Measurements from ENCODE around the gene FCRL6.

The FCRL6 gene

DNA sequence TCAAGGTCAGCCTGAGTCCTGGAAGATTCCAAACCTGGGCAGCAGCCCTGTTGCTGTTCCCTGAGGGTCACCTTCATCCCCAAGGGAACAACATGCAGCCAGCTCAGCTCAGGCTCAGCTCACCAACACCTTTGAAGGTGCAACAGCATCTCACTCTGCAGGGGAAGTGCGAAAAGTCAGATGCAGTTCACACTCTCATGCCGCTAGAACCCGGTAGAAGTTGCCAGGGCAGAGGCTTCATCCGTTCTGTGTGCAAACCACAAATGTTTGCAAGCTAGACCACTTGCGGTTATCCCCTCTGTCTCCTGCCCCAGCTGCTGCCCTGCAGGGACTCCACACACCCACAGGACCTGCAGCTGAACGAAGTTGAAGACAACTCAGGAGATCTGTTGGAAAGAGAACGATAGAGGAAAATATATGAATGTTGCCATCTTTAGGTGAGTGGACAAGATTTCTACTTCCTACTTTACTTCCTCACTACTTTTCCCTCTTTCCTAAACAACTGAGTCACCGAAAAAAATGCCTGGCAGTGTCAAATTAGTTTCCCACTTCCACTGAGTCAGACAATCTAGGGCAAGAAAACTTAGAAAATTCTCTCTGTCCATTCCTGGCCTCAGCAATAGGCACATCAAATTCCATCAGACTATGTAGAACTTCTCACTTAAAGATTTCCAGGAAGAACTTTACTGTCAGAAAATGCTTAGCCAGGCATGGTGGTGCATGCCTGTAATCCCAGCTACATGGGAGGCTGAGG, 1.8 kb upstream of the FCRL6 start:
- DNase-seq = no peak

DNA sequence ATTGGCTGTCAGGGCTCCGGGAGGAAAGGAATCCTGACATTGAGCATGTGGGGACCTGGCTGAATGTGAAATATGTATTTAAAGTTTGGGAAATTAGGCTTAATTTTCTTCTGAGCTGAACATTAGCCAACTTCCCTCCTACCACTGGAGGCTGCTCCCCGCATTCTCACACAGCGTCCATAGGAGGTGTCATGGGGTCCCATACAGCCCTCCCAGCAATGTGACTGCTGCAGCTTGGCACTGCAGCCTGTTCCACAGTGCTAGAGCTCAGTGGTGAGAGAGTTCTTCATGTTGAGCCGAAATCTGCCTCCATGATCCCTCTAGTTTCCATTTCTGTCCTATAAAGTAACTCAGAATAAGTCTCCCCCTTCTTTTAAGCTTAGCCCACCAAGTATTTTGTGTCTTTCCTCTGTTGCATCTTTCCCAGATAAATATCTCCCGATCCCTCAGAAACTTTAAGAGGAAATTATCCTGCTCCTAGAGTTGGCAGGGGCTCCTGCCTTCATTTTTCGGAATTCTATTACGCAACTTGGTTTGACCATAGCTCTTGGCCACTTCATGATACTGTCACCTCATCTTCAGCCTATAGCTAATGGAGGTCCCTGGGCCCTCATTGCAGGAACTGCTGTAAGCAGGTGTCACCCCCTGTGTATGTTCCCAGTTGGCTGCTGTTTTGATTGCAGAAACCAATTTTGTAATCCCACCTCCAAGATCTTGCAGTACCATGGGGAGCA, 2.0 kb downstream of the FCRL6 start:
- DNase-seq = no peak

DNA sequence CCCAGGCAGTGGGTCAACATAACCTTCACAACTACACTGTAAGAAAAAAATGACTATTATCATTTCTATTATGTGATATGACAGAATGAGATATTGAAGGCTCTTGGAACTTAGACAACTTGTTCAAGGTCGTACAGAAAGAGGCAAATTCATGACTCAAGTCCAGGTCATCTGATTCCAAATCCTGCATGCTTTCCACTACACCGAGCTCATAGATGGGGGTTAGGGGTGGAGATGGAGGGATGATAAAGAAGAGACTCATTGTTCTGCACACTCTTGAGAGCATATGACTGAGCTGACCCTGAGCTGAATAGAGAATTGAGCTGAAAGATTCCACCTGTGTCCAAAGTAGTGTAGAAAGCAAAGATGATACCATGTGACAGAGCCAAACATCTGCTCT, 2.8 kb downstream of the FCRL6 start:
- no peak for DNase-seq

DNA sequence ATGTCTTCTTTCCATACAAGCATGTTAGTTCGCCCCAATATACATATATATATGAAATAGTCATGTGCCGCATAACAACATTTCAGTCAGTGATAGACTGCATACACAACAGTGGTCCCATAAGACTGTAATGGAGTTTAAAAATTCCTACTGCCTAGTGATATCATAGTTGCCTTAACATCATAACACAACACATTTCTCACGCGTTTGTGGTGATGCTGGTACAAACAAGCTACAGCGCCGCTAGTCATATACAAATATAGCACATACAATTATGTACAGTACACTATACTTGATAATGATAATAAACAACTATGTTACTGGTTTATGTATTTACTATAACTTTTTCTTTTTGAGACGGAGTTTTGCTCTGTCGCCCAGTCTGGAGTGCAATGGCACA, 13.8 kb downstream of the FCRL6 start:
- DNase-seq = no peak

DNA sequence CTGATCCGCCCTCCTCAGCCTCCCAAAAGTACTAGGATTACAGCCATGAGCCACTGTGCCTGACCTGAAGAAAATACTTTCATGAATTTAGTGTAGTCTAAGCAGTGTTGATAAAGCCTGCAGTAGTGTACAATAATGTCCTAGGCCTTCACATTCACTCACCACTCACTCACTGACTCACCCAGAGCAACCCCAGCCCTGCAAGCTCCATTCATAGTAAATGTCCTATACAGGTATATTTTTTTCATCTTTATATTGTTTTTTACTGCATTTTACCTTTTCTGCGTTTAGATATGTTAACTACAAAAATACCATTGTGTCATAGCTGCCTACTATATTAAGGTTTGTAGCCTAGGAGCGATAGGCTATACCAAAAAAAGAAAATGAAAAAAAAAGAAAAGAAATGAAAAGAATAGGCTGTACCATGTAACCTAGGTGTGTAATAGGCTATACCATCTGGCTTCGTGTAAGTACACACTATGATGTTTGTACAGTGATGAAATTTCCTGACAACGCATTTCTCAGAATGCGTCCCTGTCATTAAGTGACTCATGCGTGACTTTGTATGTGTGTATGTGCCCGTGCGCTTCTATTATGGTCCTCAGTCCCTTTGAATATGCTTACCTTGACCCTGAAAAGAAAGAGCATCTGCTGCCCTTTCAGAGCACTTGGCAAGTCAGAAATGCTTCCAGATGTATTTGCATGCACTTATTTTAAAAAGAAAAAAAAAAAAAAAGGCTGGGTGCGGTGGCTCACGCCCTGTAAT, 15.3 kb downstream of the FCRL6 start:
- no peak for DNase-seq

DNA sequence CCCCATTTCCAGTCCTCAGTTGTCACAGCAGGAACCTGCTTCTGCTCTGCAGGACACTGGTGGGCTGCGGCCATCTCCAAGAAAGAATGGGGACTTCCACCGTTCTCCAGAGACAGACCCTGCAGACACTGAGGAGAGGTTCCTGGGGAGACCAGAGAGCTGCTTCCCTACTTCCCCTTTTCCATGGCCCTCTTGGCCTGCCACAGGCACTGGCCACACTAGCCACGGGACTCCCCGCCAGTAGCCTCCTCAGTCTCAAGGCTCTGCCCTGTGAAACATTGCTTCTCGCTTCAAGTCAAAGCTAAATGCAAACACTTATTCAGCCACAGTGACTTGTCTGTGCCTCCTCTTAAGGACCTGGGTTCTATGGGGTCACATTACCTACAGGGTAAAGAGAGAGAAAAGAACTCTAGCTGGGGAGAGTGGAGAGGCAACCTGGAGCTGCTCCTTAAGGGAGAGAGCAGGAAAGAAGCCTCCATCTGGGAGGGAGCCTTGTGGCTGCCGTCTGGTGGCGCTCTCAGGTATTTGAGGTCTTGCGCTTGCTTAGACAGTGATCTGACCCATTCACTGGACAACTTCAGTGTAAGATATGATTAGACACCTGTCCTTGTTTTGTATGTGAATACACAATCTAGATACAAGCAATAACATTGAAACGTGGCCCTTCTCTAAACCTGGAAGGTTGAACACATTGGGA, 19.2 kb downstream of the FCRL6 start:
- no peak for DNase-seq

DNA sequence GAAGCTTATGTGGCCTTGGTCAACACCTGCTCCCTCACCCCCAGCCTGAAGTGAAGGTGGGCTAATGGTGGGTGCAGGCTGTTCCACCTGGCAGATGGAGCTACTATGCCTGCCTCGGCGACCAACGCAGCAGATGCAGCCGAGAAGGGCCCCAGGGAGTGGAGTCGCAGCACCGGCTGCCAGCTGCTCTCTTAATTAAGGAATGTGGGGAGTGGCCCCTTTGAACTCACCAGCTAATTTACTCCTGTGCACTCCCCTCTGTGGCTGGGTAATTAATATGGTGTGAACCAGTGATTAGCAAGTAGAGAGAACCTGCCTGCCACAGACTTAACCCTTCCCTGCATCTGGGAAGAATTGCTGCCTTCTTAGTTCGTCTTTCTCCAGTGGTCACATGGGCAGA, 21.2 kb downstream of the FCRL6 start:
- no peak for DNase-seq

DNA sequence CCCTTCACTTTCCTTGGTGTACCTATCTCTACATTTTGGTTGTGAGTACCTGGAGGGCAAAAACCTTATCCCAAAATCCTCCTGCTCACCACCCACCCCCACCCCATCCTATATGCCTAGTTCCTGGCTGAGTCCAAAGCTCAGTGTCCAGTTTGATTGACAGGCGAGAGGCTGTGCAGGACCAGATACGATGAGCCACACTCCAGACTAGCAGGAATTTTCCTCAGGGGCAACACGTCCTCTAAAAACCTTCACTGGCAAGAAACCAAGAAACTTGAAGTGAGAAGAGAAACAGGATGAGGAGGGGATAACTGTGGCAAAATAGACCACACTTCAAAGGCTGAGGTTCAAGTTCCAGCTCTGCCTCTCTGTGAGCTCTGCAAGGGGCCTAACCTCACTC, 23.4 kb downstream of the FCRL6 start:
- DNase-seq = no peak

DNA sequence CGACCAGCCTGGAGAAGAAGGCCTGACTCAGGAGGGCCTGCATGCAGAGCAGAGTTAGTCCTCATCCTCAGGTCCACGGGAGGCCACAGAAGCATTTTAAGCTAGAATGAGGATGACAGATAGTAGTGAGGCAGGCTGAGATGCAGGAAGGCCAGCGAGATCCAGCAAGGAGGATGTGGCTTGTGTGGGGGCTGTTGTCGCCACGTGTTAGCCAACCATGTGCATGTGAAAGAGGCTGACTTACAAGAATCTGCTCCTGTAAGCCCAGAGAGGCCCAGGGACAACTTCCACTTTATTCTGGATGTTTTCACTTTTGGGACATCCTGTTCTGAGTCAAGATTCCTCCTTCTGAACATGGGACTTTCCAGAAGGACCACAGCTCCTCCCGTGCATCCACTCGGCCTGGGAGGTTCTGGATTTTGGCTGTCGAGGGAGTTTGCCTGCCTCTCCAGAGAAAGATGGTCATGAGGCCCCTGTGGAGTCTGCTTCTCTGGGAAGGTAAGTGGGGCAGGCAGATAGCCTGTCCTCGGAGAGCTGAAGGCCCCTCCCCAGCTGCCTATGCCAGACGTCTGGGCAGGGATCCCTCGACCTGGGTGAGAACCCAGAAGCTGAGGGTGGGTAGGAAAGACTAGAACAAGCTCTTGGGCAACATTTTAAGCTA, 24.4 kb downstream of the FCRL6 start, which contains the start of gene SLAMF8:
Gene SLAMF8 (plus strand): TSS at position 433 of the 661 bp plus-strand sequence. CDS start 26 bp downstream, at position 459.
- DNase-seq = no peak

DNA sequence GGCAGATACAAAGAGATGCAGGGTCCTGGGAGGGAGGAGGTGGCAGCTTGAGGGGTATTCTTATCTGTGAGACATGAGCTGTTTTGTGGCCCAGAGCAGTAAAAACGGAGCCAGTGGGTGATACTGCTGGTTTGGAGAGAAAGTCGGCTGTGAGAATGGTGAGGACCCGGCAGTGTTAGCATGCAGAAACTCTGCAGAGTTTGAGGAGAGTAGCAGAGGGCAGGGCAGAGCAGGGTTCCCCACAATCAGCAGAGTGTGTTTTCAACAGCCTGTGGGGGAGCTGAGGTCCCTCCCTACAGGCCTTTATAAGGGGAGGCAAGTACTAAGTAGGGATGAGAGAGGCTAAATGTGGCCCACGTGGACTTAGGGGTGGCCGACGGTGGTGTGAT, 24.9 kb downstream of the FCRL6 start:
- no peak for DNase-seq

DNA sequence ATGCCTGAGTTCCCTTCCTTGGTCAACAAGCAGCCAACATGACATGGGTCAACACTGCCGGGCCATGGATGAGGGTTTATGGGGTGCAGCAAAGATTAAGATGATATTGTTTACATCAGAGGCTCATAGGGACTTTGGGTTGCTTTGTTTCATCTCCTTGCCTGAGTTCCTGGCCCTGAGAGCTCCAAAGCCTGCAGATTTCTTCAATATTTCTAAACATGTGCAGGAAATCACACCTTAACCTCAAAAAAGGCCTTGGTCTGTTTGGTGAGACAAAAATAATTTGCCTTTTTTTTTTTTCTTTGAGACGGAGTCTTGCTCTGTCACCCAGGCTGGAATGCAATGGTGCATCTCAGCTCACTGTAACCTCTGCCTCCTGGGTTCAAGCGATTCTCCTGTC, 25.4 kb downstream of the FCRL6 start:
- DNase-seq = no peak

DNA sequence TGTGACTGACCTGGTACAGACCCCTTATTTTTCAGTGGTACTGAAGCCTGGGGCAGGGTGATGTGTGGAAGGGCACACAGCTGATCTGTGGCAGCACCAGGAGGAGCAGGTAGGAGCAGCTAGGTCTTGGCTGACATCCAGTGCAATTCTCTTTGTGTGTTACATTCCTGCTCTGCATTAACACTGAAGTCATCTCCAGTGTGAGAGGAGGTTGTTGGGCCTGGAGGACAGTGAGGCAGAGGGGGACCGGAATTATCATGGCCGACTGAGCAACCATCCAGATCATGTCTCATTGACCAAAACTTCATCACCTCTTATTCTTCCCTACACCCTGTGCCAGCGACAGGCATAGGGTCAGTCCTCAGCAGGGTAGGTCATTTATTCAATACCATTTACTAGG, 26.0 kb downstream of the FCRL6 start:
- DNase-seq = no peak

DNA sequence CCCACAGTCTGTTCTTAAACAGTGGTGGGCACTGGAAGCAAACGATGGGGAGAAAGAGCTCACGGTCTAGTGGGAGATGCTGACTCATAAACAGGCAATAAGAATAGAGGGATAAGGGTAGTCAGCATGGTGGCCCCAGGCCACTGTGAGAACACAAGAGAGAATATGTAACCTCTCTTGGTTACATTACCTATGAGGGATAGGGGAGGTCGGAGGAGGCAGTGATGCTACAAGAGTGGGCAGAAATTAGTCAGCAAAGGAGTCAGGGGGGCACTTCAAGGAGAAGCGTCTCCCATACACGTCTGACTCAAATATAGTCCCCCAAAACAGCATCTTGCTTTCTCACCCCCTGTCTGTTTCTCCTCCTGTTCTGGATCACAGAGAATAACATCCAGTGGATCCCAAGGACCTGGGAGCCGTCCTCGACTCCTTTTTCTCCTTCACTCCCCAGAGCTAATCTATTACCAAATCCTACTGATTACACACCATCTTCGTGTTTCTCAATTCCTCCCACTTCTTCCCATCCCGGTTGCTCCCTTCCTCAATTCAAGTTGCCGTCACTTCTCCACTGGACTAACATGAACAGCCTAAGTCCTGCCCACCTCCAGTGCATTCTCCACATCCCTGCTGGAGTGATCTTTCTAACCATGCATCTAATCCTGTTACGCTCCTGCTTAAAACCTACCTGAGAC, 26.6 kb downstream of the FCRL6 start:
- DNase-seq = no peak

DNA sequence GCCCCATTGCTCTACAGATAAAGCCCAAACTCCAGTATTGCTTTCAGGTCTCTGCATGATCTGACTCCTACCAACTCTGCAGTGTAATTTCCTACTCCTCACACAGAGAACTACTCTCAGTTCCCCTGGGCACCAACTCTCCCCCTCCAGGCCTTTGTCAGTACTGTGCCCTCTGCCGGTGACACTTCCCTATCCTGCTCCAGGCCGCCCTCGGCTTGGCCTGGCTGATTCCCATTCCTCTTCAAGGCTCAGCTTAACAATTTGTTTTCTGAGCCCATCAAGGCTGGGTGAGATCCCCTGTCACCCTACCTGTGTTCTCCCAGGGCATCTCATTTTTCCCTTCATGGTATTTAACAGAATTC, 27.1 kb downstream of the FCRL6 start:
- peak; percentile 30 for DNase-seq

DNA sequence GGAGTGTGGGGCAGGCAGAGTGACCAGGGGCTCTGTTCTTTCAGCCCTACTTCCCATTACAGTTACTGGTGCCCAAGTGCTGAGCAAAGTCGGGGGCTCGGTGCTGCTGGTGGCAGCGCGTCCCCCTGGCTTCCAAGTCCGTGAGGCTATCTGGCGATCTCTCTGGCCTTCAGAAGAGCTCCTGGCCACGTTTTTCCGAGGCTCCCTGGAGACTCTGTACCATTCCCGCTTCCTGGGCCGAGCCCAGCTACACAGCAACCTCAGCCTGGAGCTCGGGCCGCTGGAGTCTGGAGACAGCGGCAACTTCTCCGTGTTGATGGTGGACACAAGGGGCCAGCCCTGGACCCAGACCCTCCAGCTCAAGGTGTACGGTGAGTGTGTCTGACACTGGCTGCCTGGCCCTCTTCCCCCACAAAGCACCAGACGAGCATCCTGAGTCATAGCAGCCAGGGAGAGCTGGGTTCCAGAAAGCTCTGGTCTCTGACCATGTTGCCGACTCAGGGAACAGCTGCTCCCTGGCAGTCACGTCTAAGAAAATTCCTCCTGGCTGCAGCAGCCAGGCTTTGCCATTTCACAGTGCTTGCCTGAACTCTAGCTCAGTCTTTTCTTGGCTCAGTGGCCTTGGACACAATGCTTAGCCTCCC, 27.8 kb downstream of the FCRL6 start:
- peak; percentile 63 for DNase-seq

DNA sequence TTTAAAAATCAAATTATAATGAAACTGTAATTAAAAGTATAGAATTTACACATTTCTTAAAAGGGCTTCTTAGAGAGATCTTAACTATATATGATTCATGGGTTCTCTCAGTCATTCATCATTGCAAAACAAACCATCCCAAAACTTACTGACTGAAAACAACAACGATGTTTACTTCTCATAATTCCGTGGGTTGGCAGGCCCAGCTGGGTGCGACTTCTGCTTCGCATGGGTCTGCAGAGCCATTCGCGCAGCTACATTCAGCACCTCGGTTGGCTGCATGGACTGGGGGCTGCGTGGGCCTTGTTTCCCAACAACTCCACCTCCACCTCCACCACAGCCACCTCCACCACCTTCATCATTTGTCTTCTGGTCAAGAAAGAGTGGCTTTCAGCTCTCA, 28.6 kb downstream of the FCRL6 start:
- DNase-seq = no peak

DNA sequence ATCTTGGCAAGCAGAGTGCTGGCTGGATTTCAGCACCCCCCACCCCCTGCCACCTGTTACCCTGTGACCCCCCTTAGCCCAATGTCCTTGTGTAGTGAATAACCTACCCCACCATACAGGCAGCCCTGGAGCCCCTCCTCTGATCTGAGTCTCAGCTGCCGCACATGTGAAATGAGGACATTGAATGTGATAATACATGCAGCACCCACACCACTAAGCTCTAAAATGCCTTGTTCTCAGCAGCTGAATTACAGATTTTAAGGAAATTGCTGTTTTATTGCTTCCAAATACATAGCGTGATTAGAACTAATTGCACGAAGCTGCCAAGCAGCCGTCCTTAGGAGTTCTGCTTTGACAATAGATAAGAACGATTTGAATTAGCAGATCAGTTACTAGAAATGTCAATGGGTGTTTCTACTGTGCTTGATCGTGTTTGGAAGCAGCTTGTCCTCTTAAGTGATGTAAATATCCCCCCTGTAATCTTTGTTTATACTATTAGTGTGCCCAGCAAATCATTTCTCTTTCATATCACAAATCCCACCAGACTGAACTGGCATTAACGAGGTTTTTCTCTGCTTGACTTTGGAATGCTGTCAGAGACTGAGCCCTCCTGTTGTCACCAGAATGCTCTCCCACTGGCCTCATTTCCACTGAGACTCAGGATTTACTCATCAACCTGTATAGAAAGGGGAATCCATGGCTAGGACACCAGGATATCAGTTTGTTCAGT, 29.4 kb downstream of the FCRL6 start:
- DNase-seq = peak; percentile 26

DNA sequence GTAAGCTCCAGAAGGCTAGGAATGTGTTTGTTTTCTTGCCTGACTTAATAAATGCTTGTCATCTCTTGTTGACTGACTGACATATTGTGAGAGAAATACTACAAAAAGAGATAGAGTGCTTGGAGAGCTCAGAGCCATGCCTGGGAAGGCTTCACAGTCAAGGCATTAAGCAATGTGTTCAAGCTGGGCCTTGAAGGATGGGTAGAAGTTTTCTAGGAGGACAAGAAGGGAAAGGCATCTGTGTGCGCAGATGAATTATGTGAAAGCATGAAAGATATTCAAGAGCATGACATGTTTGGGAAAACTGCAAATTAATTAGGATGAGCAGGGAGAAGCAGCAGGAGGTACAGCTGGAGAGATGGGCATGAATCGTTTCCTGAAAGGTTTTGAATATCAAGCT, 30.1 kb downstream of the FCRL6 start:
- no peak for DNase-seq

DNA sequence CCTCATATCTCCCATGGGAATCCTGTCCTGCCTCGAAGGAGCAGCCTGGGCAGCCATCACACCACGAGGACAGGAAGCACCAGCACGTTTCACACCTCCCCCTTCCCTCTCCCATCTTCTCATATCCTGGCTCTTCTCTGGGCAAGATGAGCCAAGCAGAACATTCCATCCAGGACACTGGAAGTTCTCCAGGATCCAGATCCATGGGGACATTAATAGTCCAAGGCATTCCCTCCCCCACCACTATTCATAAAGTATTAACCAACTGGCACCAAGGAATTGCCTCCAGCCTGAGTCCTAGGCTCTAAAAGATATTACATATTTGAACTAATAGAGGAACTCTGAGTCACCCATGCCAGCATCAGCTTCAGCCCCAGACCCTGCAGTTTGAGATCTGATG, 33.2 kb downstream of the FCRL6 start:
- no peak for DNase-seq

DNA sequence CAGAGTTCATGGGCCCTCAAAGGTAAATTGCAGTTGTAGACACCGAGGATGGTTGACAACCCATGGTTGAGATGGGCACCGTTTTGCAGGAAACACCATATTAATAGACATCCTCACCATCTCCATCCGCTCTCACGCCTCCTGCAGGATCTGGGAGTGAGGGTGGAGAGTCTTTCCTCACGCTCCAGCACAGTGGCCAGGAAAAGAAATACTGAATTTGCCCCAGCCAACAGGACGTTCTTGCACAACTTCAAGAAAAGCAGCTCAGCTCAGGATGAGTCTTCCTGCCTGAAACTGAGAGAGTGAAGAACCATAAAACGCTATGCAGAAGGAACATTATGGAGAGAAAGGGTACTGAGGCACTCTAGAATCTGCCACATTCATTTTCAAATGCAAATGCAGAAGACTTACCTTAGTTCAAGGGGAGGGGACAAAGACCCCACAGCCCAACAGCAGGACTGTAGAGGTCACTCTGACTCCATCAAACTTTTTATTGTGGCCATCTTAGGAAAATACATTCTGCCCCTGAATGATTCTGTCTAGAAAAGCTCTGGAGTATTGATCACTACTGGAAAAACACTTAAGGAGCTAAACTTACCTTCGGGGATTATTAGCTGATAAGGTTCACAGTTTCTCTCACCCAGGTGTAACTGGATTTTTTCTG, 33.8 kb downstream of the FCRL6 start:
- no peak for DNase-seq
